Measurements from ENCODE around the gene ANXA6. TPM values are rescaled to one million over a fixed set of nuclear protein-coding genes. Genes with fewer than 3 reads are reported as not detected.
A peak's percentile ranks its signal among the peaks of the same experiment; 100 is the strongest.

Gene ANXA6
- total and polyA plus RNA-seq, 9 of the 15 experiments (the other 6 are each of a cell fraction or from before 2014, with no cell fraction given), result 0.70 to 13.2 (median 8.3) TPM

DNA sequence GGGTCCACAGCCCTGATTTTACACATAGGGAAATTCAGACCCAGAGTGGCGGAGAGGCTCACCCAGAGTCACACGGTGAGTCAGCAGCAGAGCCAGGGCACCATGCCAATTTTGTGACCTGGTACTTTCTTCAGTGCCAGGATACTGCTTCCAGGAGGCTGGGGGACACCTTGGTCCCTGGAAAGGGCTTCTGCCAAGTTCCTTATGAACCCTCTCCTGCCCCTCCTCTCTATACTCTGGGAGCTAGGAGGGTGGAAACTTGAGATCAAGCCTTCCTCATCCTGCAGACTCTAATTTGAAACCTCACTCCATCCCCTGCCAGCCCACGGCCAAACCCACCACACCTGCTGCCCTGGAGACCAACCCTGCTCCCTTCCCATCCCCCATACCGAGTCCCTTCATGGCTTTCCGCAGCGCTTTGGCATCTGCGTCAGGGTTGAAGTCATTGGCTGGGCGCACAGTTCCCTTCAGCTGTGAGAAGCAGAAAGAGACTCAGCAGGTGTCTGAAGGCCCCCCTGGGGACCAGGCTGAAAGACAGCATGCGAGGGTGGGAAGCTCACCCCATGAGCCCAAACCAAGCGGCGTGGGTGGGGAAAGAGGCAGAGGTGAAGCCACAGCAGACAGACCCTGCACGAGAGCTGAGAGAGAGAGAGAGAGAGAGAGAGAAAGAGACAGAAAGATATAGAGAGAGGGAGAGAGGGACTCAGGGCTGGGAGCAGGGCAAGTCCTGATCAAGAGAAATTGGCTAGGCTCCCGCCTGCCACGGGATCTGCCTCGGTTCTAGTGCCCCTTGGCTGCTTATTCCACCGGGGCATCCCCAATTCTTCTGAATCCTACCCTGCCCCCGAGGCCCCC is 33.5 kb downstream of the ANXA6 start:
- BruUV-seq (replicated peaks), result no TSS peak
- FAIRE-seq, result no peak
- no peaks in the 10 kb centered on the region for H3K79me2 ChIP-seq (ENCODE audit: control insufficient read depth, insufficient read depth, low read length)
- POLR2A ChIA-PET, result interaction anchor here (0.6 to 1.1 kb wide), 5 partner anchors 41 to 172 kb away, joined by 3 to 4 read pairs (median 3); no protein-coding TSS in a partner anchor
- H3K4me1 ChIP-seq (replicated peaks in 1 of 2; ENCODE audit: control insufficient read depth in 2 of 2, insufficient read depth in 2 of 2, low read length in 2 of 2), result peaks cover 7 to 8% of the 10 kb centered on the region in 2 experiments; a peak in 4 of 5 replicates
- no peak for DNase-seq (ENCODE audit: extremely low read depth in 1 of 4, low spot score in 3 of 4)
- no peak overlapping the region for H3K27ac ChIP-seq (ENCODE audit: extremely low read depth, low read depth, low read length)
- in situ Hi-C loops (cut with MboI) (loop anchor here (5.0 to 10.0 kb wide), 3 partner anchors 38 to 401 kb away; no protein-coding TSS in a partner anchor), intact Hi-C loops (cut with micrococcal nuclease) (no loop called here)
- H3K27me3 ChIP-seq (ENCODE audit: control insufficient read depth in 2 of 2, insufficient read depth in 2 of 2, low read length in 2 of 2), result 0 out of 5 replicates have a peak, but pooled peaks cover 0 to 8% of the 10 kb centered on the region in 2 experiments
- H3K9me3 ChIP-seq (replicated peaks; ENCODE audit: control insufficient read depth, insufficient read depth, low read depth, low read length), result no peaks in the 10 kb centered on the region
- no peaks in the 10 kb centered on the region for H4K20me1 ChIP-seq (replicated peaks; ENCODE audit: control insufficient read depth, insufficient read depth, low read length)
- CTCF ChIA-PET (ENCODE audit: low intra/inter-chr PET ratio), result interaction anchor here (0.5 to 0.6 kb wide), 2 partner anchors 20 to 35 kb away, joined by 3 to 4 read pairs; no protein-coding TSS in a partner anchor
- H2AFZ ChIP-seq (ENCODE audit: low read depth, low read length), result no peak overlapping the region
- WGBS (ENCODE audit: insufficient coverage, low coverage, missing lambda C conversion rate), result 26% methylated on average over 17 of the region's 17 CpGs
- TF ChIP-seq SIX5 (IDR thresholded peaks at IDR 0.05; ENCODE audit: borderline replicate concordance in 1 of 2, insufficient read depth in 1 of 2, low read depth in 1 of 2, low read length in 2 of 2), result no peak
- peak; percentile 44 for TF ChIP-seq NFIC (IDR thresholded peaks at IDR 0.05)
- peaks cover 4% of the 10 kb centered on the region for H3K9me1 ChIP-seq (ENCODE audit: control insufficient read depth, insufficient read depth, low read length)
- no peak overlapping the region for H3K4me3 ChIP-seq
- H3K36me3 ChIP-seq (ENCODE audit: control insufficient read depth, insufficient read depth, low read length), result no peaks in the 10 kb centered on the region
- H3K4me2 ChIP-seq (ENCODE audit: insufficient read depth, low read length), result no peak overlapping the region
- no peak for ATAC-seq
- no peak overlapping the region; a peak in 1 of 4 replicates for H3K9ac ChIP-seq (ENCODE audit: insufficient read depth in 1 of 2, low read depth in 2 of 2, low read length in 2 of 2)

DNA sequence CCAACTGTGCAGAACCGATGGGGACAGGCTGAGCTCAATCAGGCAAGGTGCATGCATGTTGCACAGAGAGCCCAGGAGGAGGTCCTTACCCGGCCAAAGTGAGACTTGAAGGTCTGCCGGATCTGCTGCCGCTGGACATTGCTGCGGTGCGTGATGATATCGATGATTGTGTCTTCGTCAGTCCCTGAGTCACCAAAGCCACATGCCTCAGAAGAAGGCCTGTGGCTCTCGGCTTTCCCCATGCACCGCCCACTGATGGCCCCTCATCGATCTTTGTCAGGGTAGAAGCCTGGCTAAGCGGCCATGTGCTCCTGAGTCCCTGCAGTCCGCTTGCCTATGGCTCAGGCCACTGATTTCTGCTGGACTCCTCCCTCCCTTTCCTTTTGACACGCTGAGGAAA is 34.8 kb downstream of the ANXA6 start:
- no peaks in the 10 kb centered on the region for H3K79me2 ChIP-seq (ENCODE audit: control insufficient read depth, insufficient read depth, low read length)
- no peak overlapping the region for H3K27ac ChIP-seq (ENCODE audit: extremely low read depth, low read depth, low read length)
- BruUV-seq (replicated peaks), result no TSS peak
- 0 out of 5 replicates have a peak, but pooled peaks cover 0 to 8% of the 10 kb centered on the region in 2 experiments for H3K27me3 ChIP-seq (ENCODE audit: control insufficient read depth in 2 of 2, insufficient read depth in 2 of 2, low read length in 2 of 2)
- 6% methylated on average over 11 of the region's 14 CpGs for WGBS (ENCODE audit: insufficient coverage, low coverage, missing lambda C conversion rate)
- ChIA-PET CTCF (ENCODE audit: low intra/inter-chr PET ratio) (no interaction called here), POLR2A (interaction anchor here (1.1 kb wide), 1 partner anchor 100 kb away, joined by 3 read pairs; no protein-coding TSS in a partner anchor)
- DNase-seq (ENCODE audit: extremely low read depth in 1 of 4, low spot score in 3 of 4) (peak in 3 of 4 experiments; percentile 23 to 27 (median 26)), FAIRE-seq (no peak), ATAC-seq (peak; percentile 15)
- intact Hi-C loops (cut with micrococcal nuclease), result no loop called here
- in situ Hi-C loops (cut with MboI), result loop anchor here (5.0 to 10.0 kb wide), 3 partner anchors 39 to 402 kb away; no protein-coding TSS in a partner anchor
- H2AFZ ChIP-seq (ENCODE audit: low read depth, low read length), result no peak overlapping the region
- H3K9me1 ChIP-seq (ENCODE audit: control insufficient read depth, insufficient read depth, low read length), result peaks cover 4% of the 10 kb centered on the region
- H3K9ac ChIP-seq (ENCODE audit: insufficient read depth in 1 of 2, low read depth in 2 of 2, low read length in 2 of 2), result peak overlapping the region in 1 of 2 experiments; percentile 15; a peak in 1 of 4 replicates
- H3K4me2 ChIP-seq (ENCODE audit: insufficient read depth, low read length), result no peak overlapping the region
- H4K20me1 ChIP-seq (replicated peaks; ENCODE audit: control insufficient read depth, insufficient read depth, low read length), result no peaks in the 10 kb centered on the region
- no peaks in the 10 kb centered on the region for H3K36me3 ChIP-seq (ENCODE audit: control insufficient read depth, insufficient read depth, low read length)
- peaks cover 7 to 8% of the 10 kb centered on the region in 2 experiments; a peak in 4 of 5 replicates for H3K4me1 ChIP-seq (replicated peaks in 1 of 2; ENCODE audit: control insufficient read depth in 2 of 2, insufficient read depth in 2 of 2, low read length in 2 of 2)
- no peaks in the 10 kb centered on the region for H3K9me3 ChIP-seq (replicated peaks; ENCODE audit: control insufficient read depth, insufficient read depth, low read depth, low read length)
- no peak overlapping the region for H3K4me3 ChIP-seq
- peak; percentile 84 for TF ChIP-seq FOSL1 (tag; conservative IDR thresholded peaks at IDR 0.05)
- no peak for TF ChIP-seq SNIP1 (IDR thresholded peaks at IDR 0.05; ENCODE audit: low read depth)
- no peak for TF ChIP-seq ELF2 (CRISPR knock-in tag; IDR thresholded peaks at IDR 0.05)
- TF ChIP-seq CSDE1 (IDR thresholded peaks at IDR 0.05), result no peak
- TF ChIP-seq CHD1 (IDR thresholded peaks at IDR 0.05; ENCODE audit: low read length), result no peak
- peak; percentile 88 for TF ChIP-seq L3MBTL2 (IDR thresholded peaks at IDR 0.05)
- no peak for TF ChIP-seq ZNF324 (CRISPR knock-in tag; IDR thresholded peaks at IDR 0.05)
